K562 (cell line): ENCODE data around the gene MRRF. TPM values are rescaled to one million over a fixed set of nuclear protein-coding genes. Genes with fewer than 3 reads are reported as not detected.

Experiments
- ATAC-seq: fragments of 200-7000 bp; cut with Tn5 transposase; 3 replicates; pipeline ENCODE4 v1.9.1; 2020; ENCODE audit warnings: moderate library complexity
- BruUV-seq: library from RNA; stranded (reverse); fragments of 400-500 nt; replicated peaks from 2 replicates; lab custom pipeline; 2021; lab: Mats Ljungman, UMichigan
- CTCF ChIA-PET: fragments of 300-600 bp; formaldehyde crosslinking; extraction: SDS; loops from one replicate; lab custom pipeline; 2021; ENCODE audit warnings: low intra/inter-chr PET ratio; lab: Yijun Ruan, JAX
- POLR2A ChIA-PET: fragments of 300-600, 350-650 bp; sonication (Branson Sonifier 250); formaldehyde crosslinking; extraction: SDS; loops from one replicate; lab custom pipeline; 2021; ENCODE audit warnings: antibody characterized with exemption, inconsistent platforms; lab: Yijun Ruan, JAX
- DNase-seq, 4 experiments: peaks; one replicate each; pipeline versions ENCODE4 v3.0.0 to v3.0.0-alpha.2; 2011 to 2018; ENCODE audit warnings: low spot score in 3 of 4, mixed read lengths in 3 of 4; ENCODE audit errors: extremely low read depth in 1 of 4
- FAIRE-seq: peaks from 2 replicates; lab custom pipeline; 2011; peaks lifted over from hg19 to GRCh38; lab: Jason Lieb, UNC
- H2AFZ ChIP-seq: 2 replicates; pipeline ENCODE4 v1.6.0; 2011; ENCODE audit warnings: low read depth, low read length, control low read depth, inconsistent platforms
- H3K27ac ChIP-seq: fragments of 200-600 bp; 3 replicates; pipeline ENCODE4 v1.8.0; 2011; ENCODE audit warnings: low read depth, mild to moderate bottlenecking, control low read depth, inconsistent platforms, low read length, moderate library complexity, mixed read lengths; ENCODE audit errors: extremely low read depth
- H3K27me3 ChIP-seq, 2 experiments: fragments of 300-600 bp in 1 of 2; 2 replicates in 1 of 2; 3 replicates in 1 of 2; pipeline versions ENCODE4 v1.6.0 to v1.8.0; 2011; ENCODE audit warnings: inconsistent platforms in 2 of 2, low read length in 2 of 2, mild to moderate bottlenecking in 1 of 2, mixed read lengths in 1 of 2, moderate library complexity in 1 of 2; ENCODE audit not compliant: control insufficient read depth in 2 of 2, insufficient read depth in 2 of 2
- H3K36me3 ChIP-seq: fragments of 300-600 bp; 3 replicates; pipeline ENCODE4 v1.8.0; 2011; ENCODE audit warnings: mild to moderate bottlenecking, low read length, inconsistent platforms; ENCODE audit not compliant: control insufficient read depth, insufficient read depth
- H3K4me1 ChIP-seq, 2 experiments: fragments of 200-600 bp in 1 of 2; replicated peaks in 1 of 2; 2 replicates in 1 of 2; 3 replicates in 1 of 2; pipeline versions ENCODE4 v1.5.1 to v1.8.0; 2011; ENCODE audit warnings: inconsistent platforms in 2 of 2, low read length in 2 of 2, mild to moderate bottlenecking in 1 of 2, mixed read lengths in 1 of 2, moderate library complexity in 1 of 2; ENCODE audit not compliant: control insufficient read depth in 2 of 2, insufficient read depth in 2 of 2
- H3K4me2 ChIP-seq: 2 replicates; pipeline ENCODE4 v1.6.1; 2011; ENCODE audit warnings: low read length, control low read depth, inconsistent platforms, mixed read lengths; ENCODE audit not compliant: insufficient read depth
- H3K4me3 ChIP-seq: fragments of 200-600 bp; sonication (generic), shearing (Covaris generic); 2 replicates; pipeline ENCODE4 v1.5.1; 2016; ENCODE audit warnings: control low read depth, inconsistent platforms
- H3K79me2 ChIP-seq: fragments of 200-600 bp; 3 replicates; pipeline ENCODE4 v1.8.0; 2011; ENCODE audit warnings: low read length, inconsistent platforms; ENCODE audit not compliant: control insufficient read depth, insufficient read depth
- H3K9ac ChIP-seq, 2 experiments: 2 replicates each; pipeline versions ENCODE4 v1.6.0 to v1.6.1; 2011; ENCODE audit warnings: low read depth in 2 of 2, low read length in 2 of 2, control low read depth in 1 of 2, inconsistent platforms in 1 of 2, mild to moderate bottlenecking in 1 of 2, mixed read lengths in 1 of 2; ENCODE audit not compliant: insufficient read depth in 1 of 2
- H3K9me1 ChIP-seq: one replicate; pipeline ENCODE4 v1.6.0; 2011; ENCODE audit warnings: inconsistent platforms, mild to moderate bottlenecking, low read length, moderate library complexity; ENCODE audit not compliant: control insufficient read depth, insufficient read depth
- H3K9me3 ChIP-seq: replicated peaks from 2 replicates; pipeline ENCODE4 v1.5.1; 2011; ENCODE audit warnings: low read depth, low read length, inconsistent platforms; ENCODE audit not compliant: control insufficient read depth, insufficient read depth
- H4K20me1 ChIP-seq: replicated peaks from 2 replicates; pipeline ENCODE4 v1.6.1; 2011; ENCODE audit warnings: low read length, inconsistent platforms, mixed read lengths; ENCODE audit not compliant: control insufficient read depth, insufficient read depth
- ATF7 ChIP-seq: fragments of 450-650 bp; IDR thresholded peaks from 2 replicates; pipeline ENCODE4 v1.7.1; 2014; ENCODE audit warnings: mild to moderate bottlenecking, moderate library complexity
- CC2D1A ChIP-seq: fragments of 450-650 bp; IDR thresholded peaks from 2 replicates; pipeline ENCODE4 v1.6.1; 2017; ENCODE audit warnings: mild to moderate bottlenecking
- ETV1 ChIP-seq: fragments of 450-650 bp; conservative IDR thresholded peaks from 2 replicates; pipeline ENCODE4 v1.6.1; 2016; ENCODE audit warnings: missing genetic modification characterization, control low read depth, low read depth, missing compliant biosample characterization
- GABPA ChIP-seq: fragments of 200-800 bp; sonication (Bioruptor generic); conservative IDR thresholded peaks from 2 replicates; pipeline ENCODE4 v1.6.1; 2016; ENCODE audit warnings: low read depth, missing genetic modification characterization, missing compliant biosample characterization
- MCM3 ChIP-seq: fragments of 450-650 bp; IDR thresholded peaks from 2 replicates; pipeline ENCODE4 v1.6.1; 2016
- MCM7 ChIP-seq, 2 experiments: fragments of 450-650 bp; IDR thresholded peaks; 2 replicates each; pipeline ENCODE4 v1.6.1; 2016 to 2018
- MEIS2 ChIP-seq: fragments of 450-650 bp; IDR thresholded peaks from 2 replicates; pipeline ENCODE4 v1.6.1; 2014; ENCODE audit warnings: mild to moderate bottlenecking; ENCODE audit not compliant: partially characterized antibody
- MYBL2 ChIP-seq, 2 experiments: fragments of 450-650 bp in 1 of 2; sonication (generic) in 1 of 2; formaldehyde crosslinking in 1 of 2; IDR thresholded peaks; 2 replicates each; pipeline versions ENCODE4 v1.6.1 to v1.8.1; 2017 to 2022; ENCODE audit warnings: borderline replicate concordance in 1 of 2, inconsistent platforms in 1 of 2, low read depth in 1 of 2, mild to moderate bottlenecking in 1 of 2, missing genetic modification reagents in 1 of 2, moderate library complexity in 1 of 2
- NFYB ChIP-seq: IDR thresholded peaks from 2 replicates; pipeline ENCODE4 v1.6.1; 2011; ENCODE audit warnings: mild to moderate bottlenecking, moderate library complexity; ENCODE audit not compliant: insufficient read length; ENCODE audit errors: extremely low read depth
- NUFIP1 ChIP-seq: fragments of 450-650 bp; IDR thresholded peaks from 2 replicates; pipeline ENCODE4 v1.6.1; 2018; ENCODE audit not compliant: partially characterized antibody
- PCBP2 ChIP-seq: fragments of 200-400 bp; formaldehyde crosslinking; IDR thresholded peaks from 2 replicates; pipeline ENCODE4 v1.6.1; 2018; ENCODE audit warnings: low read length, low read depth, mild to moderate bottlenecking, moderate library complexity; ENCODE audit not compliant: poor library complexity, severe bottlenecking
- PTBP1 ChIP-seq: fragments of 200-400 bp; formaldehyde crosslinking; IDR thresholded peaks from 2 replicates; pipeline ENCODE4 v1.6.1; 2017; ENCODE audit warnings: low read depth, low read length
- RBM25 ChIP-seq: fragments of 200-400 bp; formaldehyde crosslinking; IDR thresholded peaks from 2 replicates; pipeline ENCODE4 v1.6.1; 2018; ENCODE audit warnings: low read length, low read depth, moderate library complexity; ENCODE audit not compliant: severe bottlenecking
- SIRT6 ChIP-seq: IDR thresholded peaks from one replicate; pipeline ENCODE4 v1.6.1; 2012; ENCODE audit warnings: low read depth, mild to moderate bottlenecking, control low read depth, inconsistent platforms, low read length, moderate library complexity
- SMAD2 ChIP-seq: fragments of 150-350 bp; IDR thresholded peaks from 2 replicates; pipeline ENCODE4 v1.6.1; 2014; ENCODE audit warnings: low read depth, mild to moderate bottlenecking, low read length
- SMARCE1 ChIP-seq: fragments of 450-650 bp; IDR thresholded peaks from 2 replicates; pipeline ENCODE4 v1.7.1; 2016; ENCODE audit warnings: mild to moderate bottlenecking
- SRSF7 ChIP-seq: fragments of 200-400 bp; formaldehyde crosslinking; optimal IDR thresholded peaks from 2 replicates; pipeline ENCODE3; 2017; ENCODE audit warnings: mild to moderate bottlenecking, low read depth, low read length
- STAT6 ChIP-seq: sonication (generic); formaldehyde crosslinking; IDR thresholded peaks from 2 replicates; pipeline ENCODE4 v1.8.1; 2023; ENCODE audit warnings: mild to moderate bottlenecking, missing genetic modification reagents
- TSC22D4 ChIP-seq: fragments of 450-650 bp; IDR thresholded peaks from 2 replicates; pipeline ENCODE4 v1.6.1; 2016; ENCODE audit warnings: missing genetic modification characterization, missing biosample characterization, control low read depth
- WGBS: fragments of 100-300 bp; shearing (Covaris generic); methylation state at CpG from one replicate; pipeline ENCODE4 v1.1.6; 2016; ENCODE audit warnings: low coverage, mixed read lengths; ENCODE audit not compliant: insufficient coverage; ENCODE audit errors: missing lambda C conversion rate; 5-methylcytosine and 5-hydroxymethylcytosine counted together
- in situ Hi-C: fragments of 300-500 bp; cut with MboI; formaldehyde crosslinking; loops from 4 replicates; pipeline ENCODE4 v1.15.0; 2018; ENCODE audit warnings: inconsistent platforms, mixed read lengths
- intact Hi-C: fragments of 100-400 bp; cut with micrococcal nuclease; formaldehyde crosslinking; loops from 2 replicates; pipeline ENCODE4 v1.14.2; 2022
- polyA plus RNA-seq, 8 experiments: library from polyadenylated mRNA; depleted of rRNA in 4 of 8; stranded (reverse) in 5 of 8; unstranded in 3 of 8; fragments of >200 nt; fragmentation: Nextera tagmentation in 2 of 8; fragmentation: Illumina TruSeq in 1 of 8; extraction: Ambion mirVana in 2 of 8; extraction: Trizol in 1 of 8; gene quantifications; 2 replicates each; pipeline versions ENCODE4 v1.2.1 to v1.2.3, GENCODE V29; 2011 to 2014; ENCODE audit warnings: inconsistent platforms in 1 of 8, missing spikeins in 1 of 8
- total RNA-seq, 7 experiments: library from RNA; depleted of rRNA in 6 of 7; stranded (reverse); fragments of >200 nt in 6 of 7; fragmentation: Illumina TruSeq in 2 of 7; extraction: Trizol in 2 of 7; gene quantifications; 2 replicates each; pipeline versions ENCODE4 v1.2.1 to v1.2.3, GENCODE V29; 2011 to 2021; ENCODE audit warnings: low replicate concordance in 1 of 7
- TF ChIP-seq, protein P1 (sequence below): sonication (generic); IDR thresholded peaks from 2 replicates; pipeline ENCODE4 v1.6.1; 2016

MRRF gene
- total and polyA plus RNA-seq, 9 of the 15 experiments (the other 6 are each of a cell fraction or from before 2014, with no cell fraction given) = 55.0 to 105 (median 81.2) TPM

DNA sequence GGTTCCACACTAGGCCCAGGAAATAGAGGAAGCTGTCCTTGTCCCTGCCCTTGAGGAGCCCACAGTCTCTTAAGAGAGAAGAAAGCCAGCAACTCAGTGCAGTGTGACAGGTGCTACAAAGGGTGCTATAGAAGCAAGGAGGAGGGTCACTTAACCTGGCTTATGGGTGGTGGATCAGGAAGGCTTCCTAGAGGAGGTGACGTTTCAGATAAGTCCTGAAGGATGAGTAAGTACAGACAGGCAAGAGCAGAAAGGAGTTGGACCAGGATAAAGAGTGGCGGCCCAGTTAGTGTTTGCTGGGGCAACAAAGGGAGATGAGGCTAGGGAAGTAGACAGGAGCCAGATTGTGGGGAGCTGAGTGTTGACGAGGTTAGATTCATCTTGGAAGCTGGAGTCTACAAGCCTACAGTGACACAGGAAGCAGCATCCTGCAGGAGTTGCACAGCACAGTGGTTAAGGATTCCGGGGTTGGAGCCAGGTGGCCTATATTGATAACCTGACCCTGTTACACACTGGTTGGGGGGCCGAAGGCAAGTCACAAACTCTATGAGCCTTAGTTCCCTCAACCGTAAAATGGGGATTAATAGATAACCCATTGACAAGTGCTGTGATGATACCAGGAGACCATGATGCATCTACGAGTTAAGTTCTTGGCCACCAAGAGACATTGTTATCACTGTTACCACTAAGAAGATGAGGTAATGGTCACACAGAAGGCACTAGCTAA, 30.5 kb upstream of the MRRF start:
- H3K36me3 ChIP-seq = no peaks in the 10 kb centered on the region
- in situ Hi-C loops = no loop called here
- TF ChIP-seq SIRT6 (no peak), MCM7 (IDR thresholded peaks at IDR 0.05) (no peak), CC2D1A (no peak), MYBL2 (IDR thresholded peaks at IDR 0.05; ENCODE audit: low read depth) (no peak), MYBL2 (CRISPR knock-in tag; IDR thresholded peaks at IDR 0.05; ENCODE audit: borderline replicate concordance) (no peak), MEIS2 (no peak), ATF7 (peak; percentile 50; the same call in 1 of the 2 replicates), SMARCE1 (no peak), STAT6 (CRISPR knock-in tag) (no peak), NFYB (no peak), PCBP2 (no peak), TSC22D4 (tag) (no peak), NUFIP1 (no peak), MCM3 (no peak), ETV1 (tag) (no peak), SRSF7 (no peak), RBM25 (peak; percentile 17), PTBP1 (no peak), GABPA (tag) (no peak), SMAD2 (no peak)
- TF ChIP-seq, protein P1, sequence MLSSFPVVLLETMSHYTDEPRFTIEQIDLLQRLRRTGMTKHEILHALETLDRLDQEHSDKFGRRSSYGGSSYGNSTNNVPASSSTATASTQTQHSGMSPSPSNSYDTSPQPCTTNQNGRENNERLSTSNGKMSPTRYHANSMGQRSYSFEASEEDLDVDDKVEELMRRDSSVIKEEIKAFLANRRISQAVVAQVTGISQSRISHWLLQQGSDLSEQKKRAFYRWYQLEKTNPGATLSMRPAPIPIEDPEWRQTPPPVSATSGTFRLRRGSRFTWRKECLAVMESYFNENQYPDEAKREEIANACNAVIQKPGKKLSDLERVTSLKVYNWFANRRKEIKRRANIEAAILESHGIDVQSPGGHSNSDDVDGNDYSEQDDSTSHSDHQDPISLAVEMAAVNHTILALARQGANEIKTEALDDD = peak; percentile 70

More for the DNA sequence above, 30.5 kb upstream of the MRRF start:
- no peaks in the 10 kb centered on the region for H3K9me3 ChIP-seq
- H3K27ac ChIP-seq = no peak overlapping the region
- DNase-seq (peak in 1 of 4 experiments; percentile 32), FAIRE-seq (peak; percentile 46), ATAC-seq (peak; percentile 52)
- BruUV-seq = no TSS peak
- H2AFZ ChIP-seq = peak overlapping the region; percentile 47; the same call in 1 of the 2 replicates
- no peak overlapping the region for H3K4me3 ChIP-seq
- H4K20me1 ChIP-seq = 0 out of 2 replicates have a peak, but pooled peaks cover 6% of the 10 kb centered on the region
- no peaks in the 10 kb centered on the region for H3K79me2 ChIP-seq
- ChIA-PET CTCF (no interaction called here), POLR2A (interaction anchor here (0.6 to 2.0 kb wide), 4 partner anchors 8 to 113 kb away, joined by 3 to 6 read pairs (median 4); partner anchors contain the start of genes MRRF and RBM18)
- peaks cover 4% of the 10 kb centered on the region for H3K9me1 ChIP-seq
- intact Hi-C loops = no loop called here
- H3K4me2 ChIP-seq = no peak overlapping the region
- peaks cover 3 to 13% of the 10 kb centered on the region in 2 experiments; a peak in 3 of 5 replicates for H3K4me1 ChIP-seq
- no peak overlapping the region for H3K9ac ChIP-seq
- H3K27me3 ChIP-seq = peaks cover 11 to 18% of the 10 kb centered on the region in 2 experiments
- WGBS = 7% methylated on average over 7 of the region's 7 CpGs
